Thoracic aorta (tissue), 2 donors: Measurements from ENCODE around the gene SARDH. TPM values are rescaled to one million over a fixed set of nuclear protein-coding genes. Genes with fewer than 3 reads are reported as not detected.

ENCODE experiments used
- ATAC-seq: fragments of 150-250 bp; one replicate; pipeline ENCODE4 v1.8.0; 2017; ENCODE audit warnings: low read depth; ENCODE audit not compliant: insufficient number of reproducible peaks, low FRiP score
- DNase-seq: peaks from one replicate; pipeline ENCODE4 v3.0.0-alpha.2; 2020; ENCODE audit warnings: low spot score
- H3K27ac ChIP-seq, 2 donors: fragments of 200-600 bp; sonication (generic); 1 replicate in 1 of 2; 2 replicates in 1 of 2; pipeline ENCODE4 v1.5.1; 2016; ENCODE audit warnings: mild to moderate bottlenecking in 2 of 2, moderate library complexity in 2 of 2
- H3K27me3 ChIP-seq: fragments of 200-600 bp; sonication (generic); replicated peaks from 2 replicates; pipeline ENCODE4 v1.6.0; 2016; ENCODE audit warnings: mild to moderate bottlenecking; ENCODE audit not compliant: insufficient read depth
- H3K36me3 ChIP-seq: fragments of 200-600 bp; sonication (generic); one replicate; pipeline ENCODE4 v1.5.1; 2016
- H3K4me1 ChIP-seq, 2 donors: fragments of 200-600 bp; sonication (generic); 1 replicate in 1 of 2; 2 replicates in 1 of 2; pipeline versions ENCODE4 v1.5.1 to v1.6.0; 2016; ENCODE audit warnings: low read depth in 2 of 2, mild to moderate bottlenecking in 1 of 2; ENCODE audit not compliant: control insufficient read depth in 1 of 2
- H3K4me3 ChIP-seq: fragments of 200-600 bp; sonication (generic); 2 replicates; pipeline ENCODE4 v1.5.1; 2016; ENCODE audit warnings: mild to moderate bottlenecking
- H3K9me3 ChIP-seq: fragments of 200-600 bp; sonication (generic); 2 replicates; pipeline ENCODE4 v1.5.1; 2016
- CTCF ChIP-seq: fragments of 200-600 bp; sonication (generic); IDR thresholded peaks from one replicate; pipeline ENCODE4 v1.5.1; 2019; ENCODE audit warnings: antibody characterized with exemption
- total RNA-seq, 2 donors: library from RNA; depleted of rRNA; stranded (reverse); fragments of >200 nt; gene quantifications; one replicate each; pipeline versions ENCODE4 v1.1.0 to v1.2.3, GENCODE V29; 2016

Gene SARDH
- total RNA-seq, 2 donors from 2014 or later = 1.8 to 4.3 TPM

- DNase-seq = no peak
- no peak overlapping the region for H3K27ac ChIP-seq
- no peaks in the 10 kb centered on the region for H3K27me3 ChIP-seq
- no peak overlapping the region for H3K4me3 ChIP-seq
- no peaks in the 10 kb centered on the region for H3K4me1 ChIP-seq
- no peak for TF ChIP-seq CTCF
- no peak for ATAC-seq
- H3K9me3 ChIP-seq = no peaks in the 10 kb centered on the region
- no peaks in the 10 kb centered on the region for H3K36me3 ChIP-seq
Observed at GRCh38 chr9:133682818-133683585, 55.1 kb downstream of the SARDH start.

- H3K9me3 ChIP-seq = no peaks in the 10 kb centered on the region
- ATAC-seq (no peak), DNase-seq (no peak)
Observed at GRCh38 chr9:133681658-133682306, 56.4 kb downstream of the SARDH start.

GRCh38 chr9:133680976-133681657, 57.0 kb downstream of the SARDH start:
- no peaks in the 10 kb centered on the region for H3K36me3 ChIP-seq
- no peak overlapping the region for H3K27ac ChIP-seq
- TF ChIP-seq CTCF = no peak
- no peaks in the 10 kb centered on the region for H3K9me3 ChIP-seq
- DNase-seq (no peak), ATAC-seq (no peak)
- no peaks in the 10 kb centered on the region for H3K4me1 ChIP-seq
- H3K4me3 ChIP-seq = no peak overlapping the region
- no peaks in the 10 kb centered on the region for H3K27me3 ChIP-seq

More at GRCh38 chr9:133681658-133682306, 56.4 kb downstream of the SARDH start:
- Histone ChIP-seq H3K4me3 (no peak overlapping the region), H3K36me3 (no peaks in the 10 kb centered on the region), H3K27ac (no peak overlapping the region), H3K27me3 (no peaks in the 10 kb centered on the region), H3K4me1 (no peaks in the 10 kb centered on the region)
- no peak for TF ChIP-seq CTCF

GRCh38 chr9:133680250-133680975, 57.7 kb downstream of the SARDH start:
- ATAC-seq = no peak
- DNase-seq = no peak
- no peaks in the 10 kb centered on the region for H3K27me3 ChIP-seq
- no peaks in the 10 kb centered on the region for H3K4me1 ChIP-seq
- no peak overlapping the region for H3K27ac ChIP-seq
- no peak for TF ChIP-seq CTCF
- no peaks in the 10 kb centered on the region for H3K9me3 ChIP-seq
- no peak overlapping the region for H3K4me3 ChIP-seq
- no peaks in the 10 kb centered on the region for H3K36me3 ChIP-seq
